ENCODE measurements around the gene DPEP2NB. TPM values are rescaled to one million over a fixed set of nuclear protein-coding genes. Genes with fewer than 3 reads are reported as not detected.
A peak's percentile ranks its signal among the peaks of the same experiment; 100 is the strongest.
"Not testable (repeated sequence)": the region's sequence is repeated elsewhere in the genome, so short reads cannot be mapped to it uniquely, and the experiment has no call there.

Gene DPEP2NB
- total RNA-seq, 1 experiment from 2014 or later: not detected

- H3K4me3 ChIP-seq (ENCODE audit: insufficient read depth, low read depth, low read length); H3K36me3 ChIP-seq (replicated peaks; ENCODE audit: control insufficient read depth, insufficient read depth, low read length); H3K27me3 ChIP-seq (ENCODE audit: control insufficient read depth, insufficient read depth, low read length); DNase-seq: not testable (repeated sequence)
These were observed 14.4 kb upstream of the DPEP2NB start for GRCh38 chr16:68030108-68030507.

GRCh38 chr16:68028996-68029395 is 13.3 kb upstream of the DPEP2NB start:
- no peak overlapping the region for H3K4me3 ChIP-seq (ENCODE audit: insufficient read depth, low read depth, low read length)
- DNase-seq: no peak
- H3K27me3 ChIP-seq (ENCODE audit: control insufficient read depth, insufficient read depth, low read length): no peaks in the 10 kb centered on the region
- H3K36me3 ChIP-seq (replicated peaks; ENCODE audit: control insufficient read depth, insufficient read depth, low read length): peaks cover 4% of the 10 kb centered on the region

GRCh38 chr16:68022728-68023537 is 7.2 kb upstream of the DPEP2NB start, which contains the start of the genes DDX28 and DUS2:
Gene DDX28, minus strand, starts transcription at chr16:68023232. Its CDS starts 30 bp downstream, at chr16:68023202.
Gene DUS2, plus strand, starts transcription at chr16:68023284. Its CDS starts 14,740 bp downstream, at chr16:68038024.
- H3K27me3 ChIP-seq (ENCODE audit: control insufficient read depth, insufficient read depth, low read length): no peaks in the 10 kb centered on the region
- peak within 1 kb of the TSS; percentile 91 for H3K4me3 ChIP-seq (ENCODE audit: insufficient read depth, low read depth, low read length)
- H3K36me3 ChIP-seq (replicated peaks; ENCODE audit: control insufficient read depth, insufficient read depth, low read length): peaks cover 8% of the 10 kb centered on the region
- DNase-seq: peak; percentile 91

GRCh38 chr16:68022278-68022727 is 6.6 kb upstream of the DPEP2NB start:
- Histone ChIP-seq H3K4me3 (ENCODE audit: insufficient read depth, low read depth, low read length) (peak overlapping the region; percentile 91), H3K36me3 (replicated peaks; ENCODE audit: control insufficient read depth, insufficient read depth, low read length) (peaks cover 7% of the 10 kb centered on the region), H3K27me3 (ENCODE audit: control insufficient read depth, insufficient read depth, low read length) (no peaks in the 10 kb centered on the region)
- no peak for DNase-seq

GRCh38 chr16:68021490-68021889 is 5.8 kb upstream of the DPEP2NB start:
- no peak for DNase-seq
- Histone ChIP-seq H3K36me3 (replicated peaks; ENCODE audit: control insufficient read depth, insufficient read depth, low read length) (peaks cover 7% of the 10 kb centered on the region), H3K4me3 (ENCODE audit: insufficient read depth, low read depth, low read length) (no peak overlapping the region), H3K27me3 (ENCODE audit: control insufficient read depth, insufficient read depth, low read length) (no peaks in the 10 kb centered on the region)

- peaks cover 5% of the 10 kb centered on the region; the same call in 1 of the 2 replicates for H3K36me3 ChIP-seq (replicated peaks; ENCODE audit: control insufficient read depth, insufficient read depth, low read length)
- no peak for DNase-seq
- H3K27me3 ChIP-seq (ENCODE audit: control insufficient read depth, insufficient read depth, low read length): no peaks in the 10 kb centered on the region
- no peak overlapping the region for H3K4me3 ChIP-seq (ENCODE audit: insufficient read depth, low read depth, low read length)
These were observed 3.5 kb upstream of the DPEP2NB start for GRCh38 chr16:68019167-68019680.

GRCh38 chr16:68013440-68013839 is 2.3 kb downstream of the DPEP2NB start:
- Histone ChIP-seq H3K4me3 (ENCODE audit: insufficient read depth, low read depth, low read length) (no peak overlapping the region), H3K27me3 (ENCODE audit: control insufficient read depth, insufficient read depth, low read length) (no peaks in the 10 kb centered on the region), H3K36me3 (replicated peaks; ENCODE audit: control insufficient read depth, insufficient read depth, low read length) (no peaks in the 10 kb centered on the region)
- no peak for DNase-seq

GRCh38 chr16:68009872-68010271 is 5.8 kb downstream of the DPEP2NB start:
- not testable (repeated sequence) for H3K4me3 ChIP-seq (ENCODE audit: insufficient read depth, low read depth, low read length); H3K36me3 ChIP-seq (replicated peaks; ENCODE audit: control insufficient read depth, insufficient read depth, low read length); DNase-seq

GRCh38 chr16:68009157-68009735 is 6.5 kb downstream of the DPEP2NB start:
- Histone ChIP-seq H3K36me3 (replicated peaks; ENCODE audit: control insufficient read depth, insufficient read depth, low read length) (no peaks in the 10 kb centered on the region), H3K27me3 (ENCODE audit: control insufficient read depth, insufficient read depth, low read length) (no peaks in the 10 kb centered on the region), H3K4me3 (ENCODE audit: insufficient read depth, low read depth, low read length) (no peak overlapping the region)
- peak; percentile 62 for DNase-seq

More at GRCh38 chr16:68009872-68010271, 5.8 kb downstream of the DPEP2NB start:
- H3K27me3 ChIP-seq (ENCODE audit: control insufficient read depth, insufficient read depth, low read length): not testable (repeated sequence)

- peak; percentile 46 for DNase-seq
- no peaks in the 10 kb centered on the region for H3K27me3 ChIP-seq (ENCODE audit: control insufficient read depth, insufficient read depth, low read length)
- no peaks in the 10 kb centered on the region for H3K36me3 ChIP-seq (replicated peaks; ENCODE audit: control insufficient read depth, insufficient read depth, low read length)
- no peak overlapping the region for H3K4me3 ChIP-seq (ENCODE audit: insufficient read depth, low read depth, low read length)
These were observed 9.9 kb downstream of the DPEP2NB start for GRCh38 chr16:68005786-68006286.

- Histone ChIP-seq H3K27me3 (ENCODE audit: control insufficient read depth, insufficient read depth, low read length) (no peaks in the 10 kb centered on the region), H3K36me3 (replicated peaks; ENCODE audit: control insufficient read depth, insufficient read depth, low read length) (no peaks in the 10 kb centered on the region), H3K4me3 (ENCODE audit: insufficient read depth, low read depth, low read length) (no peak overlapping the region)
- DNase-seq: no peak
These were observed 10.5 kb downstream of the DPEP2NB start for GRCh38 chr16:68005211-68005610.

- Histone ChIP-seq H3K36me3 (replicated peaks; ENCODE audit: control insufficient read depth, insufficient read depth, low read length) (no peaks in the 10 kb centered on the region), H3K27me3 (ENCODE audit: control insufficient read depth, insufficient read depth, low read length) (no peaks in the 10 kb centered on the region), H3K4me3 (ENCODE audit: insufficient read depth, low read depth, low read length) (no peak overlapping the region)
- DNase-seq: no peak
These were observed 12.7 kb downstream of the DPEP2NB start for GRCh38 chr16:68003031-68003430.

GRCh38 chr16:68000450-68000849 is 15.3 kb downstream of the DPEP2NB start:
- Histone ChIP-seq H3K4me3 (ENCODE audit: insufficient read depth, low read depth, low read length) (no peak overlapping the region), H3K36me3 (replicated peaks; ENCODE audit: control insufficient read depth, insufficient read depth, low read length) (no peaks in the 10 kb centered on the region), H3K27me3 (ENCODE audit: control insufficient read depth, insufficient read depth, low read length) (no peaks in the 10 kb centered on the region)
- DNase-seq: peak; percentile 3

GRCh38 chr16:67999985-68000384 is 15.7 kb downstream of the DPEP2NB start:
- no peak for DNase-seq
- Histone ChIP-seq H3K4me3 (ENCODE audit: insufficient read depth, low read depth, low read length) (no peak overlapping the region), H3K36me3 (replicated peaks; ENCODE audit: control insufficient read depth, insufficient read depth, low read length) (no peaks in the 10 kb centered on the region), H3K27me3 (ENCODE audit: control insufficient read depth, insufficient read depth, low read length) (no peaks in the 10 kb centered on the region)

Measured in H7 (cell line).